ENCODE measurements around the gene ROBO1.

Gene ROBO1

DNA sequence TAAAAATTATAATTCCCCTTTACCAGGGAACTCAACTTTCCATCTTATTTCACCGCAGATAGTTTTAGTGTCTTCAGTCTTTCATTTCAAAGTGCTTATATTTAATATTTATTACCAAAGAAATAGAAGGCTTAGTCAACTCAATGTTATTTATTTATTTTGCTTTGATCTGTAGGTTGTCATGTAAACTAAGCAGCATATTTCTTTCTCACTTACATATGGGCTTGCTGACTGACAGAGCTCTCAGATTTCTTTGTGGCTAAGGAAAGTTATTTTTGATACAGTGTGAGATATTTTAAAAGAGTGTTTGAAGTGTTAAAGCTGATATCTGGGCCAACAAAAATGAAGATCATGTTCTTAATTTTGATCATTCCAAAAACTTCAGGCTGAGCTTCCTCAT is 331.4 kb downstream of the ROBO1 start:
- no peaks in the 10 kb centered on the region for H3K27me3 Mint-ChIP-seq (ENCODE audit: low read depth, poor library complexity)
- peaks cover 4% of the 10 kb centered on the region for H3K9me3 Mint-ChIP-seq
- H3K27ac Mint-ChIP-seq = no peak overlapping the region
- no peaks in the 10 kb centered on the region for H3K4me1 Mint-ChIP-seq
- TF ChIP-seq, protein P1, sequence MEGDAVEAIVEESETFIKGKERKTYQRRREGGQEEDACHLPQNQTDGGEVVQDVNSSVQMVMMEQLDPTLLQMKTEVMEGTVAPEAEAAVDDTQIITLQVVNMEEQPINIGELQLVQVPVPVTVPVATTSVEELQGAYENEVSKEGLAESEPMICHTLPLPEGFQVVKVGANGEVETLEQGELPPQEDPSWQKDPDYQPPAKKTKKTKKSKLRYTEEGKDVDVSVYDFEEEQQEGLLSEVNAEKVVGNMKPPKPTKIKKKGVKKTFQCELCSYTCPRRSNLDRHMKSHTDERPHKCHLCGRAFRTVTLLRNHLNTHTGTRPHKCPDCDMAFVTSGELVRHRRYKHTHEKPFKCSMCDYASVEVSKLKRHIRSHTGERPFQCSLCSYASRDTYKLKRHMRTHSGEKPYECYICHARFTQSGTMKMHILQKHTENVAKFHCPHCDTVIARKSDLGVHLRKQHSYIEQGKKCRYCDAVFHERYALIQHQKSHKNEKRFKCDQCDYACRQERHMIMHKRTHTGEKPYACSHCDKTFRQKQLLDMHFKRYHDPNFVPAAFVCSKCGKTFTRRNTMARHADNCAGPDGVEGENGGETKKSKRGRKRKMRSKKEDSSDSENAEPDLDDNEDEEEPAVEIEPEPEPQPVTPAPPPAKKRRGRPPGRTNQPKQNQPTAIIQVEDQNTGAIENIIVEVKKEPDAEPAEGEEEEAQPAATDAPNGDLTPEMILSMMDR (IDR thresholded peaks at IDR 0.05) = no peak
- no peak for DNase-seq
- no peak overlapping the region for H3K4me3 Mint-ChIP-seq
- no peaks in the 10 kb centered on the region for H3K36me3 Mint-ChIP-seq (ENCODE audit: low read depth)

DNA sequence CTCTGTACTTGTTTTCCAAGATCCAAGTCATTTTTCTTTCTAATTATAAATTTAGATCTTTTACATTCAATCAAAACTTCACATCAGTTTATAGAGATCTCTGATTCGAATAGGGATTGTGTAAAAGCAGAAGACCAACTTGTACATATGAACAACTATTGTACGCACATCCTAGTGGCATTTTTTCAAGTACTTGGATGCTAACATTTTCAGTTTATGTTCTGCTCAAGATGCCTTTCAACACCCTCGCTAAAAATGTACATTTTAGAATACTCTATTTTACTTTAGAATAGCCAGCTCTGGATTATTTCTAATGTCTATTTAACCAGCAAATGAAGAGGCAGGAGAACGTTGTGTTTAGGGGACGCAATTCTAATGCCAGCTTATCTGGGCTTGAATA is 340.7 kb downstream of the ROBO1 start:
- DNase-seq = no peak
- TF ChIP-seq, protein P1 (IDR thresholded peaks at IDR 0.05) = no peak
- no peaks in the 10 kb centered on the region for H3K9me3 Mint-ChIP-seq
- H3K4me1 Mint-ChIP-seq = no peaks in the 10 kb centered on the region
- no peaks in the 10 kb centered on the region for H3K27me3 Mint-ChIP-seq (ENCODE audit: low read depth, poor library complexity)
- no peaks in the 10 kb centered on the region for H3K36me3 Mint-ChIP-seq (ENCODE audit: low read depth)
- H3K4me3 Mint-ChIP-seq = no peak overlapping the region
- H3K27ac Mint-ChIP-seq = no peak overlapping the region

- Mint-ChIP-seq H3K4me1 (no peaks in the 10 kb centered on the region), H3K27me3 (ENCODE audit: low read depth, poor library complexity) (no peaks in the 10 kb centered on the region), H3K36me3 (ENCODE audit: low read depth) (no peaks in the 10 kb centered on the region), H3K9me3 (no peaks in the 10 kb centered on the region), H3K27ac (no peak overlapping the region), H3K4me3 (no peak overlapping the region)
- TF ChIP-seq, protein P1 (IDR thresholded peaks at IDR 0.05) = no peak
- DNase-seq = no peak
Measured at GRCh38 chr3:79424811-79425210, 343.0 kb downstream of the ROBO1 start.

GRCh38 chr3:79423417-79423816 is 344.4 kb downstream of the ROBO1 start:
- DNase-seq = no peak
- Mint-ChIP-seq H3K27me3 (ENCODE audit: low read depth, poor library complexity) (no peaks in the 10 kb centered on the region), H3K9me3 (no peaks in the 10 kb centered on the region), H3K4me1 (no peaks in the 10 kb centered on the region), H3K4me3 (no peak overlapping the region), H3K27ac (no peak overlapping the region), H3K36me3 (ENCODE audit: low read depth) (no peaks in the 10 kb centered on the region)
- TF ChIP-seq, protein P1 (IDR thresholded peaks at IDR 0.05) = no peak

DNA sequence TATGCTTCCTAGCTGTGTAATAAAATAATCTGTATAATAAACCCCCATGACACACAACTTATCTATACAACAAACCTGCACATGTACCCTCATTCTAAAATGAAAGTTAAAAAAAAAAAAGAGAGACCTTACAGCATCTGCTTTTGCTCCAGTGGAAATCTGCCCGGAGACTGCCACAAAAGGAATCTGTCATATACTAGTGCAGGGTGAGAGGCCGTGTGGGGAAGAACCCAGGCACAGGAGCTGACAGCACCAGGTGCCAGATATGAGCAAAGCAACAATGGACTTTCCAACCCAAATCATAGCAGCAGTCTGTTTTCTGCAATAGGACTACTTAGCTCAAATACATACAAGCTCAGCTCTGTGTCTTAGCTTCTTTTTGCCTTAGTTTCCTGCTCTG is 346.5 kb downstream of the ROBO1 start:
- Mint-ChIP-seq H3K4me1 (no peaks in the 10 kb centered on the region), H3K27ac (no peak overlapping the region), H3K27me3 (ENCODE audit: low read depth, poor library complexity) (peaks cover 2% of the 10 kb centered on the region), H3K4me3 (no peak overlapping the region), H3K36me3 (ENCODE audit: low read depth) (no peaks in the 10 kb centered on the region), H3K9me3 (no peaks in the 10 kb centered on the region)
- no peak for DNase-seq
- TF ChIP-seq, protein P1 (IDR thresholded peaks at IDR 0.05) = no peak

GRCh38 chr3:79418855-79419621 is 348.8 kb downstream of the ROBO1 start:
- DNase-seq = no peak
- Mint-ChIP-seq H3K4me1 (no peaks in the 10 kb centered on the region), H3K36me3 (ENCODE audit: low read depth) (no peaks in the 10 kb centered on the region), H3K4me3 (no peak overlapping the region), H3K27me3 (ENCODE audit: low read depth, poor library complexity) (peaks cover 4% of the 10 kb centered on the region), H3K9me3 (no peaks in the 10 kb centered on the region), H3K27ac (no peak overlapping the region)
- TF ChIP-seq, protein P1 (IDR thresholded peaks at IDR 0.05) = no peak
